Natural killer cell (primary cell): ENCODE data around the gene BRD2. TPM values are rescaled to one million over a fixed set of nuclear protein-coding genes. Genes with fewer than 3 reads are reported as not detected.

Experiments
- ATAC-seq, 3 donors: fragments of 150-1000 bp in 2 of 3; fragments of 200-7000 bp in 1 of 3; cut with Tn5 transposase; 1 replicate in 1 of 3; 2 replicates in 2 of 3; pipeline ENCODE4 v1.10.0; 2021; ENCODE audit warnings: mild to moderate bottlenecking in 2 of 3, moderate library complexity in 2 of 3
- DNase-seq, 2 donors: peaks; one replicate each; pipeline versions ENCODE4 v3.0.0 to v3.0.0-alpha.2; 2013 to 2021; ENCODE audit warnings: mixed read lengths in 1 of 2
- H3K27ac ChIP-seq: one replicate; pipeline ENCODE4 v1.5.1; 2013; ENCODE audit warnings: mild to moderate bottlenecking, low read length
- H3K27me3 ChIP-seq: one replicate; pipeline ENCODE4 v1.6.1; 2013; ENCODE audit warnings: low read length; ENCODE audit not compliant: control insufficient read depth, insufficient read depth
- H3K36me3 ChIP-seq: one replicate; pipeline ENCODE4 v1.6.1; 2013; ENCODE audit warnings: low read length; ENCODE audit not compliant: control insufficient read depth, insufficient read depth
- H3K4me1 ChIP-seq: one replicate; pipeline ENCODE4 v1.6.1; 2013; ENCODE audit warnings: low read length; ENCODE audit not compliant: control insufficient read depth, insufficient read depth
- H3K4me3 ChIP-seq: one replicate; pipeline ENCODE4 v1.5.1; 2013; ENCODE audit warnings: low read length
- H3K9me3 ChIP-seq: one replicate; pipeline ENCODE4 v1.6.1; 2013; ENCODE audit warnings: low read length; ENCODE audit not compliant: control insufficient read depth, insufficient read depth
- H3K27ac Mint-ChIP-seq, 2 donors: one replicate each; pipeline ENCODE4 v1.8.0; 2022; ENCODE audit warnings: mild to moderate bottlenecking in 2 of 2, mixed read lengths in 2 of 2, moderate library complexity in 1 of 2
- H3K27me3 Mint-ChIP-seq, 2 donors: one replicate each; pipeline ENCODE4 v1.8.0; 2022; ENCODE audit warnings: low read depth in 2 of 2, mixed read lengths in 2 of 2
- H3K36me3 Mint-ChIP-seq: one replicate; pipeline ENCODE4 v1.8.0; 2022; ENCODE audit warnings: mixed read lengths
- H3K4me1 Mint-ChIP-seq, 2 donors: one replicate each; pipeline ENCODE4 v1.8.0; 2022; ENCODE audit warnings: mixed read lengths in 2 of 2
- H3K4me3 Mint-ChIP-seq: one replicate; pipeline ENCODE4 v1.8.0; 2022; ENCODE audit warnings: mild to moderate bottlenecking, moderate library complexity, mixed read lengths
- H3K9me3 Mint-ChIP-seq, 2 donors: one replicate each; pipeline ENCODE4 v1.8.0; 2022; ENCODE audit warnings: mixed read lengths in 2 of 2
- CTCF ChIP-seq: fragments of 200-600 bp; IDR thresholded peaks from one replicate; pipeline ENCODE4 v1.8.0; 2022; ENCODE audit warnings: antibody characterized with exemption
- WGBS: methylation state at CpG from one replicate; pipeline ENCODE4 v1.1.7; 2013; ENCODE audit warnings: missing lambda C conversion rate; ENCODE audit not compliant: insufficient coverage; 5-methylcytosine and 5-hydroxymethylcytosine counted together
- intact Hi-C: fragments of 100-400 bp; cut with micrococcal nuclease; formaldehyde crosslinking; loops from one replicate; pipeline ENCODE4 v1.14.2; 2022
- total RNA-seq, 4 donors: library from RNA; stranded (reverse); fragments of 120-200 nt in 1 of 4; gene quantifications; one replicate each; pipeline versions ENCODE4 v1.2.3 to v1.2.4, GENCODE V29; 2013 to 2022

Gene BRD2
- total RNA-seq, 3 donors from 2014 or later (not counting 1 experiment from before 2014, with no cell fraction given): 653 to 886 (median 714) TPM

- Mint-ChIP-seq H3K27me3 (peaks cover 19 to 25% of the 10 kb centered on the region in 2 donors), H3K27ac (peak within 1 kb of the TSS in 1 of 2 donors; percentile 55), H3K36me3 (no peaks in the 10 kb centered on the region), H3K9me3 (no peaks in the 10 kb centered on the region), H3K4me1 (peaks cover 11% of the 10 kb centered on the region in 2 donors), H3K4me3 (peak within 1 kb of the TSS; percentile 61)
- H3K27ac ChIP-seq: peak within 1 kb of the TSS; percentile 81
- H3K9me3 ChIP-seq: no peaks in the 10 kb centered on the region
- H3K4me3 ChIP-seq: peak within 1 kb of the TSS; percentile 75
- peaks cover 13% of the 10 kb centered on the region for H3K4me1 ChIP-seq
- DNase-seq (peak in 1 of 2 donors; percentile 75), ATAC-seq (peak; percentile 88 to 96 (median 92))
- intact Hi-C loops: no loop called here
- TF ChIP-seq CTCF: no peak
- no peaks in the 10 kb centered on the region for H3K36me3 ChIP-seq
- 15% methylated on average over 21 of the region's 24 CpGs for WGBS
- H3K27me3 ChIP-seq: no peaks in the 10 kb centered on the region
These were observed 40.8 kb downstream of the BRD2 start, which contains the start of gene HLA-DOA for GRCh38 chr6:33008944-33009861. Gene HLA-DOA (minus strand): TSS chr6:33009591.

GRCh38 chr6:33010356-33010755 is 42.0 kb downstream of the BRD2 start:
- 97% methylated on average over 7 of the region's 7 CpGs for WGBS
- H3K4me1 ChIP-seq: peaks cover 13% of the 10 kb centered on the region
- H3K9me3 Mint-ChIP-seq: no peaks in the 10 kb centered on the region
- no peak for TF ChIP-seq CTCF
- H3K4me1 Mint-ChIP-seq: peaks cover 15 to 17% of the 10 kb centered on the region in 2 donors
- DNase-seq (no peak), ATAC-seq (no peak)
- no peaks in the 10 kb centered on the region for H3K36me3 Mint-ChIP-seq
- no peak overlapping the region for H3K27ac ChIP-seq
- no peaks in the 10 kb centered on the region for H3K27me3 ChIP-seq
- H3K4me3 Mint-ChIP-seq: no peak overlapping the region
- no peaks in the 10 kb centered on the region for H3K36me3 ChIP-seq
- H3K9me3 ChIP-seq: no peaks in the 10 kb centered on the region
- no peak overlapping the region for H3K27ac Mint-ChIP-seq
- peaks cover 23% of the 10 kb centered on the region in 2 donors for H3K27me3 Mint-ChIP-seq
- intact Hi-C loops: no loop called here
- H3K4me3 ChIP-seq: no peak overlapping the region

GRCh38 chr6:33013608-33014007 is 45.2 kb downstream of the BRD2 start:
- H3K4me1 ChIP-seq: peaks cover 20% of the 10 kb centered on the region
- 66% methylated on average over 4 of the region's 4 CpGs for WGBS
- DNase-seq (no peak), ATAC-seq (no peak)
- no peak overlapping the region for H3K4me3 ChIP-seq
- H3K36me3 ChIP-seq: no peaks in the 10 kb centered on the region
- H3K4me1 Mint-ChIP-seq: peaks cover 15 to 24% of the 10 kb centered on the region in 2 donors
- H3K27me3 ChIP-seq: no peaks in the 10 kb centered on the region
- H3K4me3 Mint-ChIP-seq: no peak overlapping the region
- H3K27me3 Mint-ChIP-seq: peaks cover 23 to 31% of the 10 kb centered on the region in 2 donors
- no peak for TF ChIP-seq CTCF
- no peak overlapping the region for H3K27ac Mint-ChIP-seq
- no peaks in the 10 kb centered on the region for H3K9me3 Mint-ChIP-seq
- H3K9me3 ChIP-seq: no peaks in the 10 kb centered on the region
- intact Hi-C loops: loop anchor here (1.0 kb wide), 2 partner anchors 69 to 235 kb away; no protein-coding TSS in a partner anchor
- no peaks in the 10 kb centered on the region for H3K36me3 Mint-ChIP-seq
- no peak overlapping the region for H3K27ac ChIP-seq
